ENCODE results near the gene CFAP57.

CFAP57 gene

DNA sequence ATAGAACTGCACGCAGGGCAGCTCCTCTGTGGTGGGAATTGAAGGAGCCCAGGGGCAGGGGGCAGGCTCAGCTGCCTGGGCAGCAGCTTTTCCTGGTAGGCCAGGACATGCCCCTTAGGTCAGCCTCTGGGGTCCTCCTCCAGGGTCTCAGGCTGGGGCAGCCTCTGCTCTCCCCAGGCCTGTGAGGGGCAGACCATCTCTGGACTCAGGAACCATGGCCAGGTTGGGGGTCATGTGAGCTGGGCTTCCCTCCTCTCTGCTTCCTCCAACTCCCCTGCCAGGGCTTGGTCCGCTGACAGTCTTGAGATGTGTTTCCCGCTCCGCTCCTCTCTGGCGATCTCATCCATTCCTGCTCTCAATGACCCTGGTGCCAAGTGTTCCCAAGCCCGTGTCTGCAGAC is 107.5 kb downstream of the CFAP57 start:
- DNase-seq: no peak

DNA sequence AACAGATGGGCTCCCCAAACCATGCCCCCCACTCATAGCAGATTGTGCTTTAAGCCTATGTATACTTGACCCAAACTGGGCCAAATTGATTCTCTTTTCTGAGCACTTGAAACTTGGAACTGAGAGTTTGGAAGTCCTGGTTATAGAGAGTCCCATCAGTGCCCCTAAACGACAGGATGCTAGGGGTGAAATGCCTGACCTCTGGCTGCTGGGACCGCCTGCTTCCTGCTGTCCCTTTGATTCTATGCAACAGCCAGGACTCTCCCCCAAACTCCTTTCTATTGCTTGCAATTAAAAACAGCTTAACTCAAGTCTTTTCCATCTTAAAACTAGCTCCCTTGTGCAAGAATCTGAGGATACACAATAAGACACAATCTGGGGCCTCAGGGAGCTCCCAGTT is 108.6 kb downstream of the CFAP57 start:
- DNase-seq: no peak

DNA sequence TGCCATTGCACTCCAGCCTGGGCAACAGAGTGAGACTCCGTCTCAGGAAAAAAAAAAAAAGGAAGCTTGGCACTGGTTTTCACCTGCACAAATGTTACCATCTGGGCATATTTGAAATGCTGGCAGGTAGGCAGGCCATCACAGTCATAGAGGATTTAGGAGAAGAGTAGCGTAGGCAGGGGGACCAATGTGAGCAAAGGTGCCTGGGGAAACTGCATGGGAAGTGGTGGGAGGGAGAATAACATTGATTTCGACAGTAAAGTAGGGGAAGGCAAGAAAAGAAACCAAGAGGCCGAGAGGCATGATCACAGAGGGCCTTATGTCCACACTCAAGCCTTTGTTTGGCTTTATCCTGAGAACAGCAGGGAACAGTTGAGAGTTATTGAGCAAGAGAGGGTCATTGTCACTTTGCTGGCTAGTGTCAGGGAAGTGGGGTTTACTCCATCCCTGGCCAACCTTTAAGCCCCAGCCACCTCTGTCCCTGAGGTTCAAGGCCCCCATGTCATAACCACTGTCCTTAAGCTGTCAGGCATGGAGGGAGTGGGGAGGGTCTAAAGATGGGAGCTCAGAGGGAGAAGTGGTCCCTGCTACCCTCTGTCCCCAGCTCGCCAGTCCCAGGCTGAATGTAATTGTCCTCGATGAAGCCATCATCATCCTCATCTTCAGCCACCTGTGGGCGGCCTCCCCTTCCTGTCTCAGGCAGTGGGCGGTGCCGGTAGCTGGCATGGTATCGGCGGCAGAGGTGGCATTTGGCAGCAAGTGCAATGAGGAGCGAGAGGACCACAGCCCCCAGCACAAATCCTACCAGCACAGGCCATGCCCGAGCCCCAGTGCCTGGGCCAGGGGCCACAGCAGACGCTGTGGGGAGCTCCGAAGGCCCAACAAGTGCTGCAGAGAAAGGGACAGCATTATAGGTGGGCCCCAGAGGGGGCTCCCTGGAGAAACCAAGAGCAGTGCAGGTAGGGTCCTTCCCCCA is 110.4 kb downstream of the CFAP57 start:
- DNase-seq: no peak

DNA sequence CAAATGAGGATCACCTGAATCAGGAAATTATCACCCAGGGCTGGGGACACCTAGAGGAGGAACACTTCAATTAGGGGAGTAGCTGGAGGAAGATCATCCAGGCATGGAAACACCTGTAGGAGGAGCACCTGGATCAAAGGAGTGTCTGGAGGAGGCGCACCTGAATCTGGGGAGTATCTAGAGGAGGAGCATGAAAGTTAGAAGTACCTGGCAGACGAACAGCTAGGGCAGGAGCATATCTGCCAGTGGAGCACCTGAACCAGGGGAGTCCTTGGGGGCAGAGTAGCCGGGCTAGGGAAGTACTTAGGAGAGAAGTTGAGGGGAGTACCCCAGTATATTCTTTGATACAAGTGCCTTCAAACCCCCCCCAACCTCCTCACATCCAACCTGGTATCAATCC is 111.9 kb downstream of the CFAP57 start:
- DNase-seq: no peak

DNA sequence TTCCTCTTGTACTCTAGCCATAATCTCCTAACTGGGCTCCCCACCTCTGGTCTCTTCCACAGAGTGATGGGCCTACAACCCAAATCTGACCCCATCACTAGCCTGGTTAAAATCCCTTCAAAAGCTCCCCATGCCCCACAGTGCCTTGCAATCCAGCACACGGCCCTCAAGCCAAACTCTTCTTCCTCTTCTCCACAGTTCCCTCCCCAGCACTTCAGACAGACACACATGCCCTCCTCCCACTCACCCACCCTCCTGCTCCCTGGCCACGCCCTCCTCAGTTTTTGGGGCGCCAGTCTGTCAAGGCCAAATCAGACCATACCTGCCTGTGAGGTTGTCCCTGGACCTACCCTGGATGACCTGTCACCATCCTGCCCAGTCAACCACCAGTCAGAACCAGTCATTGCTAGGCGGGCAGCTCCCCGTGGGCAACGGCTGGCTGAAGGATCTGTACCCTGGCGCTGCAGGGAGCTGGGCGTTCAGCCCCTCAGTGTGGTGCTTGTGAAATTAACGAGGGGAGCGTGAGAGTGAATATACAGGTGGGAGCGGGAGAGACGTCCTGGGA is 112.5 kb downstream of the CFAP57 start:
- no peak for DNase-seq

DNA sequence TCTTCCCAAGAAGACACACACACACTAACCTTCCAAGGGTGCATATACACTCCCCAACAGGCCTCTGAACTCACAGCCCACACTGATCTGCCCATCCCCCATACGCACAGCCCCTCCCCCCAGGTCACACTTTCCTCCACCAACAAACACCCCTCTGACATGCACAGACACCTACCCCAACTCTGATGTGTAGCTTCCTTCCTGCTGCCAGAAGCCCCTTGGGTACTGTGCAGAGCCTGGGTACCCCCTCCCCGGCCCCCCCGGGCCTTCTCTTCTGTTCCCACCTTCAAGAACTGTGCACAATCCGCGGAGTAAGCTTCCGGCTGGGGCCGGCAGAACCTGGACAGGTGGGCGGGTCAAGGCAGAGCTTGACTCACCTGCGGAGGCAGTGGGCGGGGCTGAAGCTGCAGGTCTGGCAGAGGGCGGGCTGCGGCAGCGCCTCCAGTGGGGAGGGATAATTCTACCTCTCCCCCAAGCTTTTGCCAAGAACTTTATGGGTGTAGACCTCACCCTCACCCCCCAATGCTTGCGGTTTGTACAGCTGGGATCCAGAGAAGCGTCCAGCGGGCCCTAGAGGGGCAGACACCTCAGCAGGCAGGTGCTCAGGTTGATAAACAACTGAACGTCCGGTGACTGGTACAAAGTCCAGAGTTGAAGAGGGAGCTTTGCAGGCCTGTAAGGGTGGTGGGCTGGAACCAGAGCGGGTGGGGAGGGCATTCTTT is 113.3 kb downstream of the CFAP57 start, which contains the start of gene C1orf210:
C1orf210 (minus strand) TSS at position 313 of the 722 bp plus-strand sequence. CDS start 2,311 bp downstream, outside the sequence.
- no peak for DNase-seq

DNA sequence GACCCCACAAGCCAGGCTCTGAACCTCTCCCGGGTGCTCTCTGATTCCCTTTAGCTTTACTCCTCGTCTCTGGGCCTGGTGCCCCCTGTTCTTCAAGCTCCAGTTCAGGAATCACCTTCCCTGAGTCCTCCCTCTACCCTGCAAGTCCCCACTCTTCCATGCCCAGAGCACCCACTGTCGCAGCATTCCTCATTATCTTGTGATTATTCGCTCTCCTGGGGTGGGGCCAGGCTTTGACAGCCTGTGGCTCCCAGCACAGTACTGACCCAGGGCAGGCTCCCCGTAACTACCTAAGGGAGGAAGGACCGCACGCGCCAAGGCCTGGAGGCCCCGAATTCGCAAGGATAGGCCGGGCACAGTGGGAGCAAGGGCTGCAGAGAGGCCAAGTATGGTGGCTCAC is 114.0 kb downstream of the CFAP57 start:
- no peak for DNase-seq

DNA sequence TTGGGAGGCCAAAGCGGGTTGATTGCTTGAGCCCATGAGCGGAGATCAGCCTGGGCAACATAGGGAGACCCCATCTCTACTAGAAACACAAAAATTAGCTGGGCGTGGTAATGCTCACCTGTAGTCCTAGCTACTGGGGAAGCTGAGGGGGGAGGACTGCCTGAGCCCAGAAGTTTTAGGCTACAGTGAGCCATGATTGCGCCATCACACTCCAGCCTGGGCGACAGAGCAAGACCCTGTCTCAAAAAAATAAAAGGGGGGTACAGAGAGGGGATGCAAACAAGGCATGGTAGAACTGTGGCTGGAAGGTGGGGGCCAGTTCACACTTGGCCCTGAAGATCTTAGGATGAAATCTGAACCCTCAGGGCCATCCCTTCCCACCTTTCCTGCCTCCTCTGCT is 114.4 kb downstream of the CFAP57 start:
- no peak for DNase-seq

DNA sequence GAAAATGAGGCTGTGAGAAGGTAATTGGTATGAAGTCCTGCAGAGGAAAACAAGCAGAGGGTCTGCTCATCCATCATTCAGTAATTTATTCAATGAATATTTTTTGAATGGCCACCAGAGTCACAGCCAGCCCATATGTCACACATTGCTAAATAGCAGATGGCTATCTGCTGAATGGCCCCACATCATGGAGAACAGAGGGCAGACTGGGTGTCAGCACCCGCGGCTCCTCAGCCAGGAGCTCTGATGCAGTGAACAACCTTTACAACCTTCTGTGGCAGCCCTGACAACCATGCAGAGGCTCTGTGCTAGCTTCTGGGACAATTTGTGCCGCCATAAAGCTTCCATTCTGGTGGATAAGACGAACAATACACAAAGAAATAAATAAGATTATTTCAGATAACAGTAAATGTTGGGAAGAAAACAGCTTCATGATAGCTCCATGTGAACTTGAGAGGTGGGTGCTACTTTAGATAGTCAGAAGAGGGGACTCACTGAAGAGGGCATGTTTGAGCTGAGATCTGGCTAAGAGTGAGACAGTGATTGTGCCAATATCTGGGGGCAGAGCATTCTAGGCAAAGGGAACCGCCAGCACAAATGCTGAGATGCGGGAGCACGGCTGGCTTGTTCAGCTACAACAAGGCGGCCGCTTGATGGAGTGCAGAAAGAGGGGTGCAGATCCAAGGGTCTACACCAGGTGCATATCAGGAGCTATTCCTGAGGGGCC is 116.1 kb downstream of the CFAP57 start:
- DNase-seq: no peak

DNA sequence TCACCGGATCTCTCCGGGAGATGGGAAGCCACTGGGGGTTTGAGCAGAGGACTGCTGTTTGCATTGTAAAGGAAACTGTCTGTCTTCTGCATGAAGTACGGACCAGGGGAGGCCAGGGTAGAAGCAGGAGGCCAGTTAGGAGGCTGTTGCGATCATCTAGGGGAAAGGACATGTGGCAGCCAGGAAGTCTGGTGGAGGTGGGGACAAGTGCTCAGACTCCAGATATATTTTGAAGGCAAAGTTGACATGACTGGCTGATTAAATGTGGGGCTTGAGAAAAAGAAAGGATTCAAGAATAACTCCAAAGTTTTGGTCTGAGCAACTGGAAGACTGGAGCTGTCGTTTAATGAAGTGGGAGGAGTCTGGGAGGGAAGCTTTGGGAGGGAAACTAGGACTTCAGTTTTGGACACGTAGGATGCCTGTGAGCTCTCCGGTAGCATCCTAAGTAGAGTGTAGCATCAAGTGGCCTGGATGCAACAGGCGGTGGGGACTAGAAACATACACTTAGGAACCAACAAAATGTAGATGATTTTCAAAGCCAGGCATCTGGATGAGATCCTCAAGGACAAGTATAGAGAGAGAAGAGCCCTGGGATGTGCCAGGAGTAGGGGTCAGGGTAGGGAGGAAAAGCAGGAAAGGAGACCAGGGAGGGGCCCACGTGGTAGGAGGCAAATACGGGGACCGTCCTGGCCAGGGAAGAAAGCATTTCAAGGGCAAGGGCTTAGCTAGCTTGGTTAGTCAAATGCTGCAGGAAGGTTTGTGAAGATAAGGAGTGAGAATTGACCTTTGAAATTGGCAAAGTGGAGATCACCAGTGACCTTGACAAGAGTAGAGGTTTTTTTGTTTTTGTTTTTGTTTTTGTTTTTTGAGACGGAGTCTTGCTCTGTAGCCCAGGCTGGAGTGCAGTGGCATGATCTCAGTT is 116.9 kb downstream of the CFAP57 start:
- DNase-seq: no peak

DNA sequence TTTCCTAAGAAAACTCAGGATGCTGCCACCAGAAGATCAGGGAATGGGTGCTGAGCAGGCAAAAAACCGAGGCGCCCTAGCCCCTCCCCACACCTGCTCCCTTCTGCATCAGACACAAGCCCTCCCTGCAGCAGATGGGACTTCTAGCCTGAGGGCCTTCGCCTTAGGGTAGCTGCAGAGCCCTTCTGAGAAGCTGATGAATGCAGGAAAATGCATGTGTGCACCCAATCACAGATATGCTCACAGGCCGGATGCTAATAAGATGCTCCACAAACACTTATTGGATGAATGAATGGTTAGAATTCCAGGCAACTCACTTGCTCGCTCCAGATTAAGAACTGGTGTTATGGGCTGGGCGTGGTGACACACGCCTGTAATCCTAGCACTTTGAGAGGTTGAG is 120.1 kb downstream of the CFAP57 start:
- DNase-seq: no peak

DNA sequence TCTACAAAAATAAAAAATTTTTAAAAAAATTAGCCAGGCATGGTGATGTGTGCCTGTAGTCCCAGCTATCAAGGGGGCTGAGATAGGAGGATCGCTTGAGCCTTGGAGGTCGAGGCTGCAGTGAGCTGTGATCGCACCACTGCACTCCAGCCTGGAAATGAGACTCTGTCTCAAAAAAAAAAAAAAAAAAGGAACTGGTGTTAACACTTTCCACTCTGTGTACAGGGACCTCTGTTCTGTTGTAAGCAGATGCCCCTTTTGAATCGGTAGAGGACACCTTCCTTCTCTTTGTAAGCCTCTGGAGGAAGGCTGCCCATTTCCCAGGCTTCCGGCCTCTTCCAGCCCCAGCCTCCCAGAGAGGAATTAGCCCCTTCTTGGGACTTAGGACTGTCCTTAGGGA is 120.5 kb downstream of the CFAP57 start:
- DNase-seq: no peak

DNA sequence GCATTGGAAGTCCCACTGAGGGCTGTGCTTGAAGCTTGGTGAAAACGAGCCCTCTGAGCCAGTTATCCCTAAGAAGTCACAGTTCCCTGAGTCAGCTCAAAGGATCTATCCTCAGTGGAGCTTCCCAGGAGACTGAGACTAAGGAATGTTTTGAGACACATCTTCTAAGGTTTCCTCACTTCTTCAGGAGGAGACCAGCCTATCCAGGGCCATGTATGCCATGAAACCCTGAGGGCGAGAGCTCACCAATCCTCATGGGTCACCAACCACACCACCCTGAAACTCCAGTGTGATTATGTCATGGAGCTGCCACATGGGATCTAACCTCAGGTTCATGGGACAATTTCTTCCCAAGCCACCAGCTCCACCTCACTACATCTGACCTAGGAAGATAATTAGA is 121.0 kb downstream of the CFAP57 start:
- DNase-seq: no peak

DNA sequence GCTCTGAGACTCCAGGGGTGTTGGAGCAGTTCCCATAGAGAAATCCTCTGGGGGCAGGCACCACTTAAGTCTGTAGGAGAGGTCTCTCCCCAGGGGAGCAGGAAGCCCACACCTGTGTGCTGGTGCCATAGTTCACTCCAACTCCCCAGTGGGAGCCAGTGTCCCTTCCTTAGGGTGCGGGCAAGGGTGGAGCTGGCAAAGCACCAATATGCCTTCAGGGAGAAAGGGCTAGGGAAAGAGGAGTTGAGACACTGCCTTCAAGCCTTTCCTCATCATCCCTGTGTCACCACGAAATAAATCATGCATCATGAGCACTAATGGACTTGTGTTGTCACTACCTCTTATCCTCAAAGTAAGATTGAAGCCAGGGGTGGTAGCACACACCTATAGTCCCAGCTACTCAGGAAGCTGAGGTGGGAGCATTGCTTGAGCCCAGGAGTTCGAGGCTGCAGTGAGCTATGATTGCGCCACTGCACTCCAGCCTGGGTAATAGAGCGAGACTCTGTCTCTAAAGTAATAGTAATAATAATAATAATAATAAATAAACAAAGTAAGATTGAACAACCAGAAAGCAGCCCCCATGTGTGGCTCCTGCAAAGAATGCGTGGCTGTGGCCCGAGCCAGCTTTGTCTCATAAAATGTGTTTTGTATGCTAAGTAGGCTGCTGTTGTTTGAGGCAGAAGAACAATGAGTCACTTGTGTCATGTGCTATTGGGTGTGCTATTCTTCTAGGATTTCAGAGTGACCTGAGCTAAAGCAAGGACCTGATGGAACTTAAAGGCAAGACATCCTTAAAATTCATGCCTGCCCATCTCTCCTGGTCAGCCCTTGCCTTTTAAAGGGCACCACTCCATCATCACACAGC is 122.0 kb downstream of the CFAP57 start:
- DNase-seq: no peak

DNA sequence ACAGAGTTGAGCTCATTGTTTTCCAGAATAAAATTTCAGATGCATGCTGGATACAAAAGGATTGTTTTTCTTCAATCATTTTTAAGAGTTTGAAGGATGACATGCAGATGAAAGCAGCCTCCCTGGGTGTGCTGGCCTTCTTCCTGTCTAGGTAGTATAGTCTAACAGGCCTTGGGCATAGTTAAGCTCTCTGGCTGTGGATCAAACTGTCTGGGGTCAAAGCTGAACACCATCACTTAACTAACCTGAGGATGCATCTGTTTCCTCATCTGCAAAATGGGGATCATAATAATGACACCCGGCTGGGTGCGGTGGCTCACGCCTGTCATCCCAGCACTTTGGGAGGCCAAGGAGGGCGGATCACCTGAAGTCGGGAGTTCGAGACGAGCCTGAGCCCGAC is 122.6 kb downstream of the CFAP57 start:
- no peak for DNase-seq

DNA sequence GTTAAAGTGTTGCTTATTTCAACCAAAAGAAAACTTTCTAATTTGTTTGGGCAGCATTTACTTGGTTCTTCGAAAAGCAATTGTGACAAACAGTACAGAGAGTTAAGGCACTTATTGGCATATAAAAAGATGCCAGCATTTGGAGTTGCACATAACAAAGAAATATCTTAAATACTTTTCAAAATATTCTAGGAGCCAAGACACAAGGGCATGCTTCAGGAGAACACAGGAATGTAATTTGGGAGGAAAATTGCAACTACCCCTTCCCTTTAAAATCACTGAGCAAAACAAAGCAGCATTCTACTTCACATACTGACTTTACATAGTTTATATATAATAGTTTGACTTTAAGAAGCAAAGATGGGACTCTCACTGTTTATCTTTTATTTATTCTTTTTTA is 124.1 kb downstream of the CFAP57 start:
- no peak for DNase-seq

DNA sequence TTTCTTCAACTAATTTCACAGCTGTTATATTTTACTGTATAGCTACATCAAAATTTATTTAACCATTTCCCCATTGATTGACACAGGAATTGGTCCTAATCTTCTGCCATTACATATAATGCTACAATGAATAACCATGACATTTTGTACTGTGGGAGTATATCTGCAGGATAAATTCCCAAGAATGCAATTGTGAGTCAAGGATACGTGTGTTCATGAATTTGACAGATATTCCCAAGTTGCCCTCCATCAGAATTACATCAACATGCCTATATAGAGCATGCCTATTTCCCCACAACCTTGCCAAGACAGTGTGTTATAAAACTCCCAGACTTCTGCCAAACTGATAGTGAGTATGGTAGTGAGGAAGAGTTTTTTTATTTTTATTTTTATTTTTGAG is 125.9 kb downstream of the CFAP57 start:
- DNase-seq: no peak

DNA sequence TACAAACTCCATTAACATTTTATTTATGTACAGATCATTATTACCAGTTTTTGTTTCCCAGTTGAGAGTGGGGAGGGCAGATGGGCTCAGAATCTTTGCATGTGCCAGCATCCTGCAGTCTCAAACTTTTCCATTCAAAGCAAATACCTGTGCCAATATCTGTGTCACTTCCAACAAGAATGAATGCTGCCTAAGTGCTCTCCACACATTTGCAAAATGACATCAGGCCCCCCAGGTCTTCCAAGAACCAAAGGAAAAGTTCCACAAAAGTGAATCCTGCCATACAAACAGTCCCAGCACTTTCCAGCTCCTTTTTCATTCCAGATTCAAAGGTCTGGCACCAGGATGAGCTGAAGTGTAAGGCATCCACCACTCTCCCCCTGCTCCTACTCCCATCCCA is 127.0 kb downstream of the CFAP57 start:
- no peak for DNase-seq

DNA sequence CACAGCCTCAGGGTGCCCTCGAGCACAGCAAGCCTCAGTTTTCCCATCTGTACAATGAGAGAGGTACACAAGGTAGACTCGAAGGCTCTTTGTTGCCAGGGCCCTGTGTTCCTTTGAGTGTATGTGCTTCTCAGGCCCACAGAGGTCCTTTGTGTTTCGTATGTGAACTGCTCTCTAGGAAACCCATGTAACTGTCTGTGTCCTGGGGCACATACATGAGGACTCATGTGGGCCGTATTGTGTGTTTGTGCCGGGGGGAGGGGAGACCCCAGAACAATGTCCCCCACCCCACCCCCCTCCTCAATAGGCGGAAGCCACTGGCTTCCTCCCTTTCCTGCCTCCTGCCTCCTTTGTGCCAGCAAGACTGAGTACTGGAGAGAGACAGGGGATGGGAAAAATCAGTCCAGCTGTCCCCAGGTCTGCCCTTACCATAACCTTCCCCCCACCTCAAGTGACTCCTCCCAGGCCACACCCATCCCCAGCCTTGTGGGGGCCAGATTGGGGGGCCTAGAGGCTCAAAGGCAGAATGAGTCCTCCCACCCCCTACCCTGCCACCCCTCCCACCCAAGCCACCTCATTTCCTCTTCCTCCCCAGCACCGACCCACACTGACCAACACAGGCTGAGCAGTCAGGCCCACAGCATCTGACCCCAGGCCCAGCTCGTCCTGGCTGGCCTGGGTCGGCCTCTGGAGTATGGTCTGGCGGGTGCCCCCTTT is 128.4 kb downstream of the CFAP57 start, which contains the start of gene TIE1:
TIE1 (plus strand) TSS at position 605 of the 717 bp plus-strand sequence; CDS start at position 695, 90 bp downstream.
- DNase-seq: no peak

DNA sequence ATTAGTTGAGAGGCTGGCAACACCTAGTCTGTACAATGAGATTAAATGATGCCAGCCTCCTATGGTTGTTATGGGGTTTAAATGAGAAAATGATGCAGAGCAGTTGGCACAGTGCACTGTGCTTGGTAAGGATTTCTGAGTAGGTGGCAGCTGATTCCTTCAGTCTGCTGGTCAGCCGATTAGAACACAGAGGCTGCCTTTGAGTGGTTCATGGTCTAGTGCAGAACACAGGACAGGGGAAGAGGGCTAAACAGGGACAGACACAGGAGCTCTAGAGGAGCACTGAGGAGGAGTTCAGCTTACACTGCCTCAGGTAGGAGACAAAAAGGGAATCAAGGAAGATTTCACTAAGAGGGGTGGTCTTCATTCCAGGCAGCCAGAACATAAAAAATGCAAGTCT is 130.1 kb downstream of the CFAP57 start:
- no peak for DNase-seq
